GM12891 (cell line): ENCODE measurements around the gene TFIP11.

Experiments used
- DNase-seq: peaks from one replicate; pipeline ENCODE4 v3.0.0; 2011; ENCODE audit warnings: low spot score; ENCODE audit not compliant: insufficient read length
- FAIRE-seq: peaks from 2 replicates; lab custom pipeline; 2011; peaks lifted over from hg19 to GRCh38; lab: Jason Lieb, UNC
- PAX5 ChIP-seq: IDR thresholded peaks from 2 replicates; pipeline ENCODE4 v1.6.1; 2011; ENCODE audit warnings: low read length, moderate library complexity, mild to moderate bottlenecking; ENCODE audit not compliant: insufficient read depth, severe bottlenecking
- POLR2A ChIP-seq: IDR thresholded peaks from 2 replicates; pipeline ENCODE4 v1.6.1; 2011; ENCODE audit warnings: low read depth, low read length, control low read depth
- POLR2AphosphoS5 ChIP-seq: IDR thresholded peaks from 2 replicates; pipeline ENCODE4 v1.6.1; 2011; ENCODE audit warnings: low read depth, low read length, control low read depth
- POU2F2 ChIP-seq: IDR thresholded peaks from 2 replicates; pipeline ENCODE4 v1.6.1; 2011; ENCODE audit warnings: low read depth, mild to moderate bottlenecking, control low read depth, low read length, moderate library complexity
- SPI1 ChIP-seq: IDR thresholded peaks from 2 replicates; pipeline ENCODE4 v1.6.1; 2011; ENCODE audit warnings: low read depth, low read length, control low read depth
- TAF1 ChIP-seq: IDR thresholded peaks from 2 replicates; pipeline ENCODE4 v1.6.1; 2011; ENCODE audit warnings: low read depth, low read length, control low read depth

Gene TFIP11

GRCh38 chr22:26514419-26515161 lies 2.3 kb upstream of the TFIP11 start:
- DNase-seq (no peak), FAIRE-seq (no peak)
- TF ChIP-seq SPI1 (no peak), TAF1 (no peak), POLR2AphosphoS5 (no peak), PAX5 (no peak), POLR2A (no peak), POU2F2 (no peak)

- FAIRE-seq: no peak
- no peak for DNase-seq
- no peak for TF ChIP-seq PAX5
Observed at GRCh38 chr22:26513838-26514237, 1.6 kb upstream of the TFIP11 start.

- TF ChIP-seq POLR2A (no peak), SPI1 (no peak), TAF1 (no peak), POLR2AphosphoS5 (no peak), POU2F2 (no peak), PAX5 (no peak)
- no peak for FAIRE-seq
- no peak for DNase-seq
Observed at GRCh38 chr22:26508148-26508547, 4.1 kb downstream of the TFIP11 start.

- FAIRE-seq (peak; percentile 66), DNase-seq (no peak)
- TF ChIP-seq TAF1: no peak
- no peak for TF ChIP-seq SPI1
- no peak for TF ChIP-seq PAX5
- no peak for TF ChIP-seq POLR2AphosphoS5
- TF ChIP-seq POLR2A: no peak
- TF ChIP-seq POU2F2: no peak
Observed at GRCh38 chr22:26503758-26504157, 8.5 kb downstream of the TFIP11 start.

GRCh38 chr22:26502688-26503561 lies 9.3 kb downstream of the TFIP11 start:
- TF ChIP-seq SPI1 (0 out of 2 replicates have a peak, but pooled peaks have one; percentile 30), POLR2AphosphoS5 (no peak)
- FAIRE-seq: peak; percentile 88
- peak; percentile 48 for DNase-seq

GRCh38 chr22:26501996-26502395 lies 10.3 kb downstream of the TFIP11 start:
- FAIRE-seq (no peak), DNase-seq (no peak)
- no peak for TF ChIP-seq PAX5
- TF ChIP-seq SPI1: no peak
- TF ChIP-seq TAF1: no peak
- TF ChIP-seq POU2F2: no peak

GRCh38 chr22:26499188-26499703 lies 13.0 kb downstream of the TFIP11 start:
- FAIRE-seq: no peak
- no peak for TF ChIP-seq SPI1
- TF ChIP-seq TAF1: no peak
- no peak for TF ChIP-seq POLR2A
- no peak for TF ChIP-seq PAX5
- no peak for TF ChIP-seq POU2F2
- TF ChIP-seq POLR2AphosphoS5: no peak
- DNase-seq: no peak

- DNase-seq: no peak
- TF ChIP-seq POLR2AphosphoS5 (no peak), TAF1 (no peak), POU2F2 (no peak), SPI1 (no peak), PAX5 (no peak), POLR2A (no peak)
- no peak for FAIRE-seq
Observed at GRCh38 chr22:26496456-26496855, 15.8 kb downstream of the TFIP11 start.

GRCh38 chr22:26494506-26494905 lies 17.8 kb downstream of the TFIP11 start:
- FAIRE-seq (no peak), DNase-seq (no peak)
- no peak for TF ChIP-seq TAF1

GRCh38 chr22:26492220-26492619 lies 20.1 kb downstream of the TFIP11 start:
- TF ChIP-seq POLR2AphosphoS5: no peak
- no peak for TF ChIP-seq PAX5
- TF ChIP-seq POU2F2: no peak
- no peak for TF ChIP-seq TAF1
- no peak for TF ChIP-seq SPI1
- TF ChIP-seq POLR2A: no peak
- DNase-seq (no peak), FAIRE-seq (no peak)
